ENCODE results near the gene ICA1.

Gene ICA1

DNA sequence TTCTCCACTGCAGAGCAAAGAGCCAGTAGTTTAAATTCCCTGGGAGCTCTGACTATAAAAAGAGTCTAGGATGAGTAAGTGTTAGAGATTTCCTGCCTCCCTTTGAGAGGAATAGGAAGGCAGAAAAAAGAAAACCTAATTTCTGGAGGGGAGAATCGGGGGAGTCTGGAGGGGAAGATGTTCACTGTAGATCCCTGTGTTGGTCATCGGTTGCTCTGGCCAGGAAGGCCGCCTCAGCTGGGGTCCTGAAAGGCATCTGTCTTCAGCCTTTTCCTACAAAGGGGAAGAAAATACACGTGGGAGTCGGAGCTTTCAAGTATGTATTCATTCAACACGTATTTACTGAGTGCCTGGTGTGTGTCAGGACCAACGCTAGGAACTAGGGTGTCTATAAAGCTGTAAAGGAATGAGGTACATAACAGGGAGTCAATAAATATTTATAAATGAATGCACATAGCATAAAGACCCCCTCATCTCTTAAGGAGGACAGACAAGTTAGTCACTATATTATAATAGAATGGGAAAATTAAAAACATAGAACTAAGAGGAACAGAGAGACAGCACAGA is 101.1 kb downstream of the ICA1 start:
- DNase-seq (ENCODE audit: low read depth in 2 of 2), result no peak

DNA sequence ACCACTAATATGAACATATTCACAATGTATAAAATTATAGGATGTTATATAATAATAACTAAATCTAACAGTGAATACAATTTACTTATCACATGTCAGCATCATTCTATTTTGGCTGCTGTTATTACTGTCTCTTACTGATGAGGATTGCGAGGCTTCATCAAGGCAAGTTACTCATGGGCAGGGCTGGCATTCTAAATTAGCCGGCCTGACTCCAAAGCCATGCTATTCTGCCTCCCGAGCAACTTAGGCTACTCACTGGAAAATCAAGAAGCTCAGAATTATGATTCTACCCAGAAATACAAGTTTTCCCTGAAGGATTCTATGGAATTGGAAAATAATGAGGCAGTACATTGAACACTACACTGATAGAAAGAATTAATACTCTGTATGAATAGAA is 101.7 kb downstream of the ICA1 start:
- no peak for DNase-seq (ENCODE audit: low read depth in 2 of 2)

DNA sequence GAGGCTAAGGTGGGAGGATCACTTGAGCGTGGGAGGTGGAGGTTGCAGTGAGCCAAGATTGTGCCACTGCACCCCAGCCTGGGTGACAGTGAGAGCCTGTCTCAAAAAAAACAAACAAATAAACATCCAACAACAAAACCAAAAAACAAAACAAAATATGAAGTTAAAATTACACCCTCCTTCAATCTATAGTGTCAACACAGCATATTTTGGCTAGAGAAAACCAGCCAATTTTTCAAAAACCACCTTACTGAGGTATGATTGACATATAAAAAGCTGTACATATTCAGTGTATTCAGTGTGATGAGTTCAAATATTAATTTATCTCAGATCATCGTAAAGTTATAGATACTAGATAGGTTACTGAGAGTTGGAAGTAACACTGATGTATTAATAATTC is 102.4 kb downstream of the ICA1 start:
- no peak for DNase-seq (ENCODE audit: low read depth in 2 of 2)

DNA sequence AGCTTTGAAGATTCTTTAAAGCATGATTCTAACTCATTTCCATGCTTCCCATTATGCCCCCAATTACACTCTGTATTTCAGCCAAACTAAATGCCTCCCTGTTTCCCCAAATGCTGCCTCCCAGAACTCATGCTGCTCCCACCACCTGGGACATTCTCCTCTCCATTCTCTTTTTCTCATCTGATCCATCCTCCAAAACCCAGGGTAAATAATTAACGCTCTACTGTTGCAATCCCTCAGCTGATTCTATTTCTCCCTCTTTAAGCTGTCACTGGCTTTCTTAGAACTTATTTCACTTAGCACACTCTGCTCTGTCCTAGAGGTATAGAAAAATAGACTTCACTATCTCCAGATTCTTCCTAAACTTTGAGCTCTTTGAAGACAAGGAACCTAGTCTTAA is 104.7 kb downstream of the ICA1 start:
- DNase-seq (ENCODE audit: low read depth in 2 of 2), result no peak

DNA sequence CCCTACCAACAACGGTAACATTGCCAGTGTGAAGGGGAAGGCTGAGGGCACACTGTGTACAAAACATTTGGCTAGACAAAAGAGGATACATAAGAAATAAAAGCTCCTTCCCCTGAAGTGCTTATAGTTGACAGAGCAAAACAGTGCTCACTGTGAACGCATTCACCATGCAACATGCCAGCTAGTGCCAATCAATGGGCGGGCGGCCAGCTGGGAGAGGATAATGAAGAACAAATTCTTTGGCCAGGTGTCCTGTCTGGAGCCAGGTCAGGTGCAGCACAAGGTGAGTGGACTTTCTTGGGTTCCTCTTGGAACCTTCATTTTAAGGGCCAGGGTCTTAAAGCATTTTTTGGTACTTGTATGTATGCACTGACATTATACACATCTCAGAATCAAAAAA is 106.1 kb downstream of the ICA1 start:
- no peak for DNase-seq (ENCODE audit: low read depth in 2 of 2)

DNA sequence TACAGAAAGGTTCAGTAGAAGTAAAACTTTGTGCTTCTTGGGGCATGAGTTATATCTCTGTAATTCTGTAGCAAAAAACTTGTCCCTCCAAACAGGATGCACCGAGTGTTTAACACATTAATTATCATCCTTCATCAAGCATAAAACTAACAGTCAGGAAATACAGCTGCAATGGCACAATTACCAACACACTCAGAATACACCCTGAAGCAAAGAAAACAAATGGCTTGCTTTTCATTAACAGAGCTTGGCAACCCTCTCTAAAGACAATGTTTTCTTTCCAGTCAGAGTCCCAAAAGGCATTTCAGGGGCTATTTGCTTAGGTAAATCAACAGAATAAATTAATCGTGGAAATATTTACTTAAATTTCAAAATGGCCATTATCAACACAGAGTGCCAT is 107.7 kb downstream of the ICA1 start:
- DNase-seq (ENCODE audit: low read depth in 2 of 2), result no peak

DNA sequence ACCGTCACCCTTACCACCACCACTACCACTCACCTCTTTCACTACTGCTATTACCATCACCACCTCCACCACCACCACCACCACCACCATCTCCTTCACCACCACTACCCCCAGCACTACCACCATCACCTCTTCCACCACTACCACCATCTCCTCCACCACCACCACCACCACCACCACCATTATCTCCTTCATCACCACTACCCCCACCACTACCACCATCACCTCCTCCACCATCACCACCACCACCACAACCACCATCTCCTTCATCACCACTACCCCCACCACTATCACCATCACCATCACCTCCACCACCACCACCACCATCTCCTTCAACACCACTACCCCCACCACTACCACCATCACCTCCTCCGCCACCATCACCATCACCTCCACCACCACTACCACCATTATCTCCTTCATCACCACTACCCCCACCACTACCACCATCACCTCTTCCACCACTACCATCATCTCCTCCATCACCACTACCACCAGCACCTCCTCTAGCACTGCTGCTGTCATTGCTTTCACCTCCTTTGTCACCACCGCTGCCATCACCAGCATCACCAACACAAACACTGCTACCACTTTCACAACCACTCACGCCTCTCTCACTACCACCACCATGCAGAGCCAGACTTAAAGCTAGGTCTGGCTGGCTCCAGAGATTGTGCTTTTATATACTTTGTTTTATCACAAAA is 109.3 kb downstream of the ICA1 start:
- DNase-seq (ENCODE audit: low read depth in 2 of 2), result no peak

DNA sequence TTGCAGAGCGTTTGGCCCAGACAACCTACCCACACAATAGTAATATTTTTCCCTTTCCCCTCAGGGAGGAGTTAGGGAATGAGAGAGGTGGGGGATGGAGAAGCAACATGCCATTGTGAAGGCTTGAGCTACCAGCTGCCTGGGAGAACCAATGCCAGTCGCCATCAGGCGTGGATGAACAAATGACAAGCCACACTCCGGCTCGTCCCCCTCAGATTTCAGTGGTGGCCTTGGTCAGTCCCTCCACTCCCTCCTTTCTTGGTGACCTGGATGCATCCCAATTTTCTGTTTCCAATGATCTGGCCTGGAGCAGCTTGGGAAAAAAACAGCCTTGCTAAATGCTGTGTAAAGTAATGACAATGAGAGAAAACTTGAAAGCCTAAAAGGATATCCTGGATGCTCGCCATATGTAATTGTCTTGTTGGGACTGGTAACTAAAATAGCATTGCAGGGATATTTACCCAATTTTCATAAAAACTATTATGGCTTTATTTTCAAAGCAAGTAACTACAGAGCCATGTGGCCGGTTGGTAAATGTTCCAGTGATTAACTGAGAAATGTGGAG is 110.7 kb downstream of the ICA1 start:
- DNase-seq (ENCODE audit: low read depth in 2 of 2), result no peak

DNA sequence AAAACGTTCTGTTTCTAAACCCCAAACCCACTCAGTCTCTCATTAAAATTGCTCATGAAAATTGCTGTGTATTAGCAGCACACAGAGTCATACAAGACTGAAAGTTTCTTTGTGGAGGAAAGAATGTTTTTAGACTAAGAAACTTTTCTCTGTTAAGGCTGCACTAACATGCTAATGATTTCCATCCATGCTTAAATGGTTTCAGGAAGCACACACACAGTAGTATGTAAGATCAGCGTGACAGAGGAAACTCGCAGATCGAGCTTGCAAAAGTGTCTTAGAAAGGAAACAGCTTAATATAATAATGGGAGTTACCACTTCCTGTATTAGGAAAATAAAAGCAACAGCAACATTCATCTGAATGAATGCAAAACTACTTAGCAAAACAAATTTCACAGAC is 112.7 kb downstream of the ICA1 start:
- DNase-seq (ENCODE audit: low read depth in 2 of 2), result no peak

DNA sequence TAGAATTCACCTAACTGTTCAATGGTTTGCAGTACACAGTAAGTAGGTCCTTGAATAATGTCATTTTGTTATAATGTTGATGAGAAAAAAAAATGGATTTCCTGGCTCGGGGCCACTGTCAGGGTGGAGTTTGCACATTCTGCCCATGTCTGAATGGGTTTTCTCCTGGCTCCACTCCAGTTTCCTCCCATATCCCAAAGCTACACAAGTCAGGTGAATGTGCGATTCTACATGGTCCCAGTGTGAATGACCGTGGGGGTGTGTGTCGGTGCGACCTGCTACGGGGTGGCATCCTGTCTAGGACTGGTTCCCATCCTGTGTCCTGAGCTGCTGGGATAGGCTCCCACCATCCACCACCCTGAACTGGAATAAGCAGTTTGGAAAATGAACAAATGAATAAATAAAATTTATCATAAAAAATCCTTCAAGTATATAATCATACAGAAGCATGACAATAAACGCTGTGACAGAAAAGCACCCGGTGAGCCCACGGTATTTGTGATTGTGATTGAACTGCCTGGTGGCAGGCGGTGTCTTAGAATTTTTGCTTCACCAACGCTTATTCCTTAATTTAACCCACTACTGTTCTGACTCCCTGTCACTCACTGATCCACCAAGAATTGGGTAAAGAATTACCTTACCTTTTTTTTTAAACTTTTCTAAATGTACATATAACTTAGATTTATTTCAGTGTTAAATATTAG is 114.1 kb downstream of the ICA1 start:
- DNase-seq (ENCODE audit: low read depth in 2 of 2), result no peak

DNA sequence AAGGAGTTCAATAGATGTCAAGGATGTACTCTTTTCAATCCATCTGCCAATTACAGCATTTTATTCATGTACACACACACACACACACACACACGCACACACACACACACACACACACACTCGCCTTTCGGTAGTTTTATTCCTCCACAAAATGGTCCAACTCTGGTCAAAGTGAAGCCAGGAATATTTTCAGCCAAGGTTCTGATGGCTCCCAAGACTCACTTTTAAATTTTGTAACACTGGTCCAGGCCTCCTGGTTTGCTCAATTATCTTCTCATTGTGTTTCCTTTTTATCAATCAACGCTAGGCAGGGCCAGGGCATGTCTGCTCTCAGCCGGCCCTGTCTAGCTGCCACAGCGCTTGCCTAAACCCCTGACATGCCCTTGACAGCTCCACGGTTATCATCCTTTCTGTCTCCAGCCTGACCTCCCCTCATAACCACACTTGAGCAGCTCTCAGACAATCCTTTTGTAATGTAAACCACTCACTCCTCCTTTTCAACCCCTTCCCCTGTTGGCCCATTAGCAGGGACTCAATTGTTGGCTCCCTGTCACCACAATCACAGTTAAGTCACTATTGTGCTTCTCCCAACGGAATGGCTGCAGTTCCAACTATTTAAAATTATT is 115.1 kb downstream of the ICA1 start:
- DNase-seq (ENCODE audit: low read depth in 2 of 2), result no peak

DNA sequence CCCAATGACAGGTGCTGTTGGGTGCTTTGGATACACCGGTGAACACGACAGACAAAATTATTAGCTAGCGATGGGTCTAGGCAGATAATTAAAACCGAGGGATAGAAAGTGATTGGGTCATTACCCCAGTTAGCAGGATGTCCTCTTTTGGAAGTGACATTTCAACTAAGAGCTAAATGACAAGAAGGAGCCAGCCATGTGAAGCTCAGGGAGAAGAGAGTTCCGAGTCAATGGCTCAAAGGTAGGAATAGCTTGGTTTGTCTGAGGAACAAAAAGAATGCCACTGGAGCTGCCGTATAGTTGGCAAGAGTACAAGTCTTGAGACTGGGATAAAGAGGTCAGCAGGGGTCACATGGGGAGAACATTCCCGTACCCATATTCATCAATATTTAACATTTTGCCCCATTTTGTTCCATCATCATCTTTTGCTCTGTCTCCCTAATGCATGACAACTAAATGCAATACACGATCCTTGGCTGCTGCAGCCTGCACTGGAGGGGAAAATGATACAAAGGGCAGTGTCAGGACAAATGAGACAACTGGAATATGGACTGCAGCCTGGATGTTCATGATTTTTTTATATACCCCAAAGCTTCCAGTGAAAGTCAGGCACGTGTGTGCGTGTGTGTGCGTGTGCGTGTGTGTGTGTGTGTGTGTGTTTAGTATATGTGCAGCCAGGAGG is 115.7 kb downstream of the ICA1 start:
- DNase-seq (ENCODE audit: low read depth in 2 of 2), result no peak

DNA sequence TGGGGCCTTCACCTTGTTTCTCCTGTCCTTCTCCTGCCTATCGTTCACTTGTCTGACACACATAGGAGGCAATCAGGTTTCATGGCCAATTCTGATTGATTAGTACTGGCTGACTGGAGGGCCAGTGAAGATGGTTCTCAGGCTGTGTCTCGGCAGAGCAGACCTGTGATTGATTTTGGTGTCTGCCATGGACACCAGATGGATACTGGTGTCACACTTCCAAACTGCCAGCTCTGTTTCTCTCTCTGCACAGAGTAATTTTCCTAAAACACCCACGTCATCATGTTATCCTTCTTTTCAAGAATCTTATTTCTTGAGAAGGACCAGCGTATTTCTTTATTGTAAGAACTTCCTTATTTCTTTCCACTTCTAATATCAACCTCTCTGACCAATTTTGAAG is 117.1 kb downstream of the ICA1 start:
- no peak for DNase-seq (ENCODE audit: low read depth in 2 of 2)

DNA sequence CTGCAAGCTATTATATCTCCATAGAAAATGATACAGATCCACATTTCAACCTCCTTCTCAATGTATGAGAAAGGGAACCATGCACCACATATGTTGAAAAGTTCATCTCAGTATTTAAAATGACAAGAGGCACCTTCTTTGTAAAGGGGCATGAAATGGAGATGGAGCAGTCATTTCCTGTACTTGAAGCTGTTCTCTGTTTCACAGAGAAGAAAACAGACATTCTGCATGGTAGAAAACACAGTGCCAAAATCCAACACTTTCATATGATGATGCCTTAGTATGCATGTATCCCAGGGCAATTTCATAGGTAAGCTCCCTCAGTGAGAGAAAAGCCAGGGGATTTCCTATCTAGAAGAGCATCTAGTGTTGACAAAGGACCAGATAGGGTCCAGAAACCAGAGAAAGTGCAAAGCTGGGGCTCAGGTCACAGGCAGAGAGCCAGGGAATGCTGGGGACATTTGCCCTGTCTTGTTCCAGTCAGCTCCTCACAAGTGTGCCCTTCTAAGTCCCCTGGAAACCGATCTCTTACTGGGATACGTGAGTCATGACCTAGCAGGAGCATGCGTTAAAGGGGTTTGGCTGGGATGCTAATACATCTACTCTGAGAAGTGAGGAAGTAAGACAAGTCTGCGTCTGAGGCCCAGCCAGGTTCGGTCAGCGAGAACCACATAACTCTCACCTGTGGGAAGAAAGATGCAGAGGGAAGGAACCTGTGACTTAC is 118.7 kb downstream of the ICA1 start:
- no peak for DNase-seq (ENCODE audit: low read depth in 2 of 2)

DNA sequence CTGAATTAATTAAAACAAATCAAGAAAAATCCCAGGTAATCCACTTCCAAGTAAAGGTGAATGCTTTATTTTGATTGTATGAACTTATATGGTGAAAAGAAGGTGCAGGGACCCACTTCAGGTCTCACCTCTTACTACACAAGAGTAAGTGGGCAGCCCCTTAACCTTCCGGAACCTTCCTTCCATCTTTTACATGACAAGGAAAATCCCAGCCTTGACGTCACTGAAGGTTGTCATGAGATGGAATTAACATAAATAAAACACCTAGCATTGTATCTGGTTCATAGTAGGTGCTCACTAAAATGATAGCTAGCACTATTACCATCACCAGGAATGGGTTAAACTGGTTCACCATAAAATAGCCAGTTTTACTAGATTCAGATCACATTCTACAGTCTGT is 119.5 kb downstream of the ICA1 start:
- no peak for DNase-seq (ENCODE audit: low read depth in 2 of 2)

DNA sequence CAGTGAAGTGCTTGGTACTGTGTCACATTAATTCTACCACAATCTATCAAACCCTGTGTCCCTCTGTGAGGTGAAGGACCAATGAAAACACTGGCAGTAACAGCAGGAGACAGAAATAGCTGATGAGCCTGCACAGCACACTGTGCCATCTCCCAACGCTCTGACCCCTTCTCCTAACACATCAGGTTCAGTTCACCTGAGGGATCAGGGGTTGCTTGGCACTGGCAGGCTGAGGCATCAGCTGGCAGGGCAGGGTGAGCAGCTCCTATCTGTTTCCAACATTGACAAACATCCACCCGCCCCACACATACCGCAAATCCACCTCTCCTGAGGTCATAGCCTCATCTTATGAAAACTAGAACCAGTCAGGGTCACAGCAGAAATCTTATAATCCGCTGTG is 120.9 kb downstream of the ICA1 start:
- DNase-seq (ENCODE audit: low read depth in 2 of 2), result no peak

DNA sequence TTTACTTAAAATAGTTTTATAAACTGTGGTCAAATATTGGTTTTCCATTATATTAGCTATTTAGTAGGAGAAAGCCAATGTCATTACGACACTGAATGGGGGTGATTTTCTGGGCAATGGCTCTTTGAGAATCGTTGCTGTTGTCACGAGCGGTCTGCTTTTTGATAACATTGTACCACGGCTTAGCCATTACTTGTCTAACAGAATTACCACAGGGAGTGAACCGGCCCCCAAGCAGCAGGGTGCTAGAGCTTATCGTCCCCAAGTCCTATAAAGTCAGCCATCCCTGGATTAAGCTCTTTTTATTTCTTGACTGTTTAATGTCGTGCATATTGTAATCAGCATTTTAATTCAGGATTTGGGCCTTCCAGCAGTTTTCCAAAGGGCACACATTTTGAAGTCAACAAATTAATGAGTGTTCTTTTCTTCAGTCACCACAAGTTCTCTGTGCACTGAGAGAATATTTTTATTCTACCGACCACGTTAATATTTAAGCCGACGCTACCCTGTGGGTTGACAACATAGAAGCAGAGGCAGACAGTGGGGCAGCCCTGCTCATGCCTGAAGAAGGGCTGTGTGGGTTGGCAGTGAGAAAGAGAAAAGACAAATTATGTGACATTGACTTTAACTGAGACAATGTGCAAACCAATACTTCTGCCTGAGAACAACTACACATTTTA is 125.8 kb downstream of the ICA1 start:
- no peak for DNase-seq (ENCODE audit: low read depth in 2 of 2)

DNA sequence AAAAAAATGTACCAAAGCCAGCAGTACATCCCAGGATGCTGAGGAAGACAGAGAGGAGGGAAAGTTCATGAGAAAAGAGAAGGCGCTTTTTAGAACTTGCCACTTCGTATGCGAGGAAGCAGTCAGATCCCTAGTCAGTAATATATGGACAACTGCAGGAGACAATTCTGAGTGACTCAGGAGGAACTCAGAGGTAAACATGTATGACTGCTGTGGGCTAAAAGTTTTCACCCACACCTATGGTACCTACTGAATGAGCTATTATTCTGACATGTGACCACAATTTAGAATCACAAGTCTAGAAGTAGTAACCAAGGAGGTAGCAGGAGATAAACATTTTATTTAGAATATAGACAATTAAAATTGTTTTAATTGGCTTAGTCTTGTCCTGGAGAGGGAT is 126.5 kb downstream of the ICA1 start:
- DNase-seq (ENCODE audit: low read depth in 2 of 2), result no peak

DNA sequence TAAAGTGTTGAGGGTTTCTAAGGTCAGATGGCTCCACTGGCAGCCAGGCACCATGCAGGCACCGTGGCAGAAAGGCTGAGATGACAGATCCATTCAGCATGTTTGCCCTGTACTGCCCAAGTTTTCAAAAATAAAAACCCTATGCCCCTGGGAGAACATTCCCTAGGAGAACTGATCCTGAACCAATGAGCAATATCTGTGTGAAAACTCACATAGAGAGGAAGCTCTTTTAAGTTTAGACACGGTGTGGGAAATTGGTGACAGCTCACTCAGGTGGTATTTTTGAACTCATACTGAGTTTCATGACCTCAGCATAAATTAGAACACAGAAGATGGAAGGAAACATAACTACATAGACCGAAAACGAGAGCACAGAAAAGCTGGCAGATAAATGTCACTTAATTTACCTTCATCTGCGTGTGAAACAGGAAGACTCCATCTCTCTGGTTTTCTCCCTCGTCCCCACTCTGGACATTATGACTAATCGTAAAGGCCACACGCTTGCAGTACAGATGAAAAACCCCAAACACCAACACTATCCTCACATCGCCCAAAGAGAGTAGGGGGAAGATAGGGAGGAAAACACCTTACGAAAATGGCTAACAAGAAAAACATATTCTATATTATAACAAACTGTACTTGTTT is 127.8 kb downstream of the ICA1 start:
- no peak for DNase-seq (ENCODE audit: low read depth in 2 of 2)

DNA sequence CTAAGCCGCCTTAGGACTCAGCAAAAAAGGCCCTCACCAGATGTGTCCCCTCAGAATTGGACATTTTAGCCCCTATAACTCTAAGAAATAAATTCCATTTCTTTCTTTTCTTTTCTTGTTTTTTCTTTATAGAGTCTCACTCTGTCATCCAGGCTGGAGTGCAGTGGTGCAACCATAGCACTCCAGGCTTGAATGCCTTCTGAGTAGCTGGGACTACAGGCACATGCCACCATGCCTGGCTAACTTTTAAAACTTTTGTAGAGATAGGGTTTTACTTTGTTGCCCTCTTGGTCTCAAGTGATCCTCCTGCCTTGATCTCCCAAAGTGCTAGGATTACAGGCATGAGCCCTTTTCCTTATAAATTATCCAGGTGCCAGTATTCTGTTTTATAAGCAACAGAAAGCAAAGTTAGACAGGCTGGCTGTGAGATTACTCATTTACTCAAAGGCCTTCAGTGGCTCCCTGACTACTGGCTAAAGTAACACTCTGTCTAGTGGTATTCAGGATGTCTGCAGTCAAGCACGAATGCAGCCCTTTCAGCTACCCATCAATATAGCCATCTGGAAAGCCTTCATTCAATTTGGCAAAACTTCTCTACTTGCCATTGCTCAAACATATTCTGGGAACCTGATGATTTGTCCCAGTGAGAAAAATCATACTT is 128.6 kb downstream of the ICA1 start:
- no peak for DNase-seq (ENCODE audit: low read depth in 2 of 2)
